Fibroblast of skin of abdomen (primary cell): ENCODE results near the gene TAF3.

ENCODE experiments used
- DNase-seq: peaks from one replicate; pipeline ENCODE4 v3.0.0-alpha.2; 2013

Gene TAF3

GRCh38 chr10:8059191-8059936 lies 241.1 kb downstream of the TAF3 start:
- no peak for DNase-seq

- peak; percentile 58 for DNase-seq
Measured at GRCh38 chr10:8060010-8060703, 241.9 kb downstream of the TAF3 start.

GRCh38 chr10:8060704-8061121 lies 242.4 kb downstream of the TAF3 start:
- no peak for DNase-seq

- DNase-seq: no peak
Measured at GRCh38 chr10:8061274-8062211, 243.2 kb downstream of the TAF3 start.

GRCh38 chr10:8063128-8063908 lies 245.0 kb downstream of the TAF3 start:
- DNase-seq: no peak

- no peak for DNase-seq
Measured at GRCh38 chr10:8063935-8064334, 245.6 kb downstream of the TAF3 start.

GRCh38 chr10:8064436-8064835 lies 246.1 kb downstream of the TAF3 start:
- no peak for DNase-seq

GRCh38 chr10:8065651-8066050 lies 247.3 kb downstream of the TAF3 start:
- DNase-seq: peak; percentile 47

- no peak for DNase-seq
Measured at GRCh38 chr10:8066124-8066523, 247.8 kb downstream of the TAF3 start.
